ENCODE results near the gene QRFP. TPM values are rescaled to one million over a fixed set of nuclear protein-coding genes. Genes with fewer than 3 reads are reported as not detected.

The QRFP gene
- total RNA-seq, 1 donor: not detected

- H3K27ac ChIP-seq (ENCODE audit: low read depth, low read length): no peak overlapping the region
- H4K20me1 ChIP-seq (ENCODE audit: insufficient read depth, low read length): no peaks in the 10 kb centered on the region
- H3K27me3 ChIP-seq (ENCODE audit: insufficient read depth, low read length): peaks cover 13% of the 10 kb centered on the region
- H3K4me2 ChIP-seq (ENCODE audit: insufficient read depth, low read length): no peak overlapping the region
- H3K4me3 ChIP-seq (ENCODE audit: insufficient read depth, low read length): no peak overlapping the region
- no peaks in the 10 kb centered on the region for H3K4me1 ChIP-seq (ENCODE audit: insufficient read depth, low read length)
- H3K79me2 ChIP-seq (ENCODE audit: insufficient read depth, low read length): no peaks in the 10 kb centered on the region
- no peak for TF ChIP-seq CTCF (IDR thresholded peaks at IDR 0.05; ENCODE audit: extremely low read depth, low read depth, low read length)
- H2AFZ ChIP-seq (ENCODE audit: low read length): no peak overlapping the region
- H3K9me3 ChIP-seq (ENCODE audit: low read depth, low read length): no peaks in the 10 kb centered on the region
- no peak for DNase-seq (ENCODE audit: insufficient read length, low spot score, missing footprints)
- no peaks in the 10 kb centered on the region for H3K36me3 ChIP-seq (ENCODE audit: insufficient read depth, low read length)
These were observed 20.8 kb upstream of the QRFP start for GRCh38 chr9:130917168-130917960.

GRCh38 chr9:130915096-130915447 lies 18.5 kb upstream of the QRFP start:
- Histone ChIP-seq H3K79me2 (ENCODE audit: insufficient read depth, low read length) (no peaks in the 10 kb centered on the region), H3K9me3 (ENCODE audit: low read depth, low read length) (no peaks in the 10 kb centered on the region), H3K36me3 (ENCODE audit: insufficient read depth, low read length) (no peaks in the 10 kb centered on the region), H4K20me1 (ENCODE audit: insufficient read depth, low read length) (no peaks in the 10 kb centered on the region), H3K27me3 (ENCODE audit: insufficient read depth, low read length) (peaks cover 13% of the 10 kb centered on the region), H2AFZ (ENCODE audit: low read length) (no peak overlapping the region), H3K4me3 (ENCODE audit: insufficient read depth, low read length) (no peak overlapping the region), H3K27ac (ENCODE audit: low read depth, low read length) (no peak overlapping the region), H3K4me1 (ENCODE audit: insufficient read depth, low read length) (no peaks in the 10 kb centered on the region), H3K4me2 (ENCODE audit: insufficient read depth, low read length) (no peak overlapping the region)
- no peak for TF ChIP-seq CTCF (IDR thresholded peaks at IDR 0.05; ENCODE audit: extremely low read depth, low read depth, low read length)
- no peak for DNase-seq (ENCODE audit: insufficient read length, low spot score, missing footprints)

DNA sequence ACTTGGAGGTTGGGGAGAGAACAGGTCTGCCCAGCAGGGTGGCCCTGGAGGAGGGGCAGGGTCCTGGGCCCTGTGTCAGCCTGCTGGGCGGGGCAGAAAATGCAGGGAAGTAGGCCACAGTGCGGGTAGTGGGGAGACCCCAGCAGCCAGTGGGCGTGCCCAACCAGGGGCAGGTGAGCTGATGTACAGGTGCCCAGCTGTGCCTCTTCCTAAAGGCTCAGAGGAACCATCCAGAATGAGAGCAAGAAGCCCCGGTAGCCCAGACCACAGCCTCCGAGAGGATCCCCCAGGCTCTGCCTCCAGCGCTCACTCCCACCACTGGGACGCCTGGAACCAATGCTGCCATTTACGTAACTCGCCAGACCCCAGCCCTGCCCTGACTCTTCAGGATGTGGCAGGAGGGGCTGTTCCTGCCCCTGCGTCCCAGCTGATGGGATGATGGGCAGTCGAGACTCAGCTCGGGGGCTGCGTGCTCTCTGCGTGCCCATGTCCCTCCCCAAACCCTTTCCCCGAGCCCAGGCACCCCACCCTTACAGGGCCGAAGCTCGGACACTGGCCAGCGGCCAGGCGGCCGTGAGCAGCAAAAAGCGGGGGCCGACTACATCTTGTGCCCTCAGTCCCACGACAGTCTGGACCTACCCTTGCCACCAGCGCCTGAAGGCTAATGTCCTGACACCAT lies 17.9 kb upstream of the QRFP start:
- Histone ChIP-seq H3K9me3 (ENCODE audit: low read depth, low read length) (no peaks in the 10 kb centered on the region), H3K79me2 (ENCODE audit: insufficient read depth, low read length) (no peaks in the 10 kb centered on the region), H2AFZ (ENCODE audit: low read length) (no peak overlapping the region), H3K36me3 (ENCODE audit: insufficient read depth, low read length) (no peaks in the 10 kb centered on the region), H3K4me3 (ENCODE audit: insufficient read depth, low read length) (no peak overlapping the region), H3K27ac (ENCODE audit: low read depth, low read length) (no peak overlapping the region), H3K4me1 (ENCODE audit: insufficient read depth, low read length) (no peaks in the 10 kb centered on the region), H3K27me3 (ENCODE audit: insufficient read depth, low read length) (peaks cover 13% of the 10 kb centered on the region), H3K4me2 (ENCODE audit: insufficient read depth, low read length) (no peak overlapping the region), H4K20me1 (ENCODE audit: insufficient read depth, low read length) (no peaks in the 10 kb centered on the region)
- no peak for DNase-seq (ENCODE audit: insufficient read length, low spot score, missing footprints)
- TF ChIP-seq CTCF (IDR thresholded peaks at IDR 0.05; ENCODE audit: extremely low read depth, low read depth, low read length): no peak

Measured in osteoblast (primary cell).